ENCODE data around the gene FBXW2.
A peak's percentile ranks its signal among the peaks of the same experiment; 100 is the strongest.

FBXW2 gene

GRCh38 chr9:120742951-120743416 lies 50.2 kb downstream of the FBXW2 start:
- DNase-seq (ENCODE audit: low spot score) = peak; percentile 23

- DNase-seq (ENCODE audit: low spot score) = no peak
Measured at GRCh38 chr9:120741701-120742100, 51.5 kb downstream of the FBXW2 start.

DNA sequence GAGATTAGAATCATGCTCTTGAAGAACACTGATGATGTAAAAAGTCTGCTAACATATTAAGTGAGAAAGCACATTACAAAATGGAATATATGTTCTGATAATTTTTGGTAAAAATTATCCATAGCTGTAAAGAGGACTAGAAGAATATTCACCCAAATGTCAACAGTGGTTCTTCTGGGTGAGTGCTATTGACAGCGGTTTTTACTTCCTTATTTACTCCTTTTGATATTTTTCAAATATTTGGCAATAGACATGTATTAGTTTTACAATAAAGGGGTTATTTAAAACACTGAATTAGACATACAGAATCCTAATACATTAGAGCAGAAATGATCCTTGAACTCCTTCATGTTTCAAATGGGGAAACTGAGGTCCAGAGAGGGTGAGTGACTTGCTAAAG lies 52.0 kb downstream of the FBXW2 start:
- no peak for DNase-seq (ENCODE audit: low spot score)

DNA sequence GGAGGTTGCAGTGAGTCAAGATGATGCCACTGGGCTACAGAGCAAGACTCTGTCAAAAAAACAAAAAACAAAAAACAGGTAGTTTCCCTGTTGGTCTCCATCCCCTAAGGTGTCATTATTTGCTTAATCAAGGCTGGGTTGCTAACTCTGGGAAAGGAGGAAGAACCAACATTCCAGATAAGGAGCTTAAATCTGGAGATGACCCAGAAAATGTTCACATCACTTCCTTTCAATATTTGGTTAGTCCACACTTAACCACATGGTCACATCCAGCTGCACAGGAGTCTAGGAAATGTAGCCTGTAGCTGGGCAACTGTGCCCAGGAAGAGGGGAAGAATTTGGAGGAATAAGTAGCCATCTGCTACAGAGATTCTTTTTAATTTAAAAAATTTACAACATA lies 53.1 kb downstream of the FBXW2 start:
- no peak for DNase-seq (ENCODE audit: low spot score)

- no peak for DNase-seq (ENCODE audit: low spot score)
Measured at GRCh38 chr9:120737416-120738165, 55.6 kb downstream of the FBXW2 start.

DNA sequence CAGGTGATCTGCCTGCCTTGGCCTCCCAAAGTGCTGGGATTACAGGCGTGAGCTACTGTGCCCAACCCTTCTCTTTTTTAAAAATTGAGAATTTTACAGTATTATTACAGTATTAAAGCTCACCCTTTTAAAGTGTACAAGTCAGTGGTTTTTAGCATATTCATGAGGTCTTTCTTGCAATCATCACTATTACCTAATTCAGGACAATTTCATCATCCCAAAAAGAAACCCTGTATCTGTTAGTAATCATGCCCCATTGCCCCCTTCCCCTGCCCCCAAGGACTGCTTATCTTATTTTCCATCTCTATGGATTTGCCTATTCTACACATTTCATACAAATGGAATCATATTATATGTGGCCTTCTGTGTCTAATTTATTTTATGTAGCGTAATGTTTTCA lies 56.3 kb downstream of the FBXW2 start:
- no peak for DNase-seq (ENCODE audit: low spot score)

DNA sequence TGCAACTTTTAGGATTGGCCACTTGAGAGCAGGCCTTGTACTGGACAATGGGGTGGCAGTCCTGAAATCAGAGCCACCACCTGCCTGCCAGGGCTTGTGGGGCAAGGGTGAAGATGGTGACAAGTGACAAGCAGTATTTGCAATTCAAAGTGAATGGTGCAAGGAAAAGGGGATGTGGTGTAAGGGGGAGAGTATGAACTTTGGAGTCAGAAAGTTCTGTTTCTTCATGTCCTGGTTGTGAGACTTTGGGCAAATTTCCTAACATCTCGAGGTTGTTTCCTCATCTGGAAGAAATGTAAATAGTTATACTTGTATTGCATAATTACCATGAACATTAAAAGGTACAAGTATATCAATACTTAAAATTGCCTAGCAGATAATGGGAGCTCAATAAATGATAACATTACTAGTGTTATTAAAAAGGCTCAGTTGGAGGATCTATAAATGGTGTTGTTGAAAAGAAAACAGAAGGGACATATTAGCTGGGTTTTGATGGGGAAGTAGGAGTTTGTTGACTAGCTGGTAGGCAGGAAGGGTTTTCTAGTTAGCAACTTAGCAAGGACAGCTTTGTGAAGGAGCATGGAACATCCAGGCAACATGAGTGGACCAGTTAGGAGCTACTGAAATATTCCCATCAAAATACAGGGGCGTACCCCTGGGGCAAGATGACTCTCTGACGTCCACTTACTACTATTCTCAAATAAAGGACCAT lies 57.6 kb downstream of the FBXW2 start:
- no peak for DNase-seq (ENCODE audit: low spot score)

DNA sequence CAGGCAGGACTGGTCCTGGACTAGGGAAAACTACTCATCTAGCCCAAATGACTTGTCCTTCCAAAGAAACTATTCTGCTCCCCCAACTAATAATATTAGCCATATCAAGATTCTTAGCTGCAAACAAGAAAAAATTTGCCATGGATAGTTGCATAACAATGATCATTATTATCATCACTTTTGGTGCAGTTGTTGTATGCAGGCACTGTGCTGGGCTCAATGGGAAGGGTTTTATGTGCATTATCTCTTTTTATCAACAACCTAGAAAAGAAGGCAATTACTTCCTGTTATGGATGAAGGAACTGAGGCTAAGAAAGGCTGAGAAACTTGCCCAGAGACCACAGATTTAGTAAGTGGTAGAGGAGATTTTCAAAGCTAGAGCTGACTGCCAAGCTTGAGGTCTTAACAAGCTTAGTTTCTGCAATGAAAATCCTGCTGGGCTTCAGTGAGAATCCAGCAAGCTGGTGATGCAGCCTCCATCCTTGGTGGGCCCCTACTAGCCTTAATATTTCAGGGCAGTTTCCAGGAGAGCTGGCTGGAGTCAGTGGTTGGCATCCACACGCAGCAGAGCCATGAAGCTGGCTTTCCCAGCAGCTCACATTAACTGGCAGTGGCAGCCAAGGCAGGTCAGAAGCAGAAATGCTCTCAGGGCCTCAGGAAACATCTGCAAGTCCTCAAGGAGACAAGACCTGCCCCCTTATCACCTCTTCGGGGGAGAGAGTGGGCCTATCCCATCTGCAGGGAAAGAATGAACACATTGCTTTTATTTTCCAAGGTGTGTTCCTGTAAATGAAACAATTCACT lies 58.4 kb downstream of the FBXW2 start:
- DNase-seq (ENCODE audit: low spot score) = no peak

DNA sequence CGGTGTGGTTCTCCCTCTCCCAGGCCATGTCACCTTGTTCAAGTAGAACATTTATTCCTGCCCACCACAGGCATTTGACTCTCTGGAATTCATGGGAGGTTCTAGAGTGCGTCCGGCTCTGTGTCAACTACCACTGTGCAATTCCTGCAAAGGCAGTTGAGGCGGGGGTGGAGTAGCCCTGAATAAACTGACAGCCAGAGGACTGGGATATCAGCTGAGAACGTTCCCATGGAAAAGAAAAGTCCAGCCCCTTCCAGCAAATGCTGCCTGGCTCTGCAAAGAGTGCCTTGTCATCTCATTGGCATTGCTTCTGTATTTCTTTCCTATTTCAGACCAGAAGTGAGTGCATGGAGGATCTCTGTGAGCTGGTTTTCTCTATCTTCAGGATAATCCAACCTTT lies 60.0 kb downstream of the FBXW2 start:
- DNase-seq (ENCODE audit: low spot score) = no peak

DNA sequence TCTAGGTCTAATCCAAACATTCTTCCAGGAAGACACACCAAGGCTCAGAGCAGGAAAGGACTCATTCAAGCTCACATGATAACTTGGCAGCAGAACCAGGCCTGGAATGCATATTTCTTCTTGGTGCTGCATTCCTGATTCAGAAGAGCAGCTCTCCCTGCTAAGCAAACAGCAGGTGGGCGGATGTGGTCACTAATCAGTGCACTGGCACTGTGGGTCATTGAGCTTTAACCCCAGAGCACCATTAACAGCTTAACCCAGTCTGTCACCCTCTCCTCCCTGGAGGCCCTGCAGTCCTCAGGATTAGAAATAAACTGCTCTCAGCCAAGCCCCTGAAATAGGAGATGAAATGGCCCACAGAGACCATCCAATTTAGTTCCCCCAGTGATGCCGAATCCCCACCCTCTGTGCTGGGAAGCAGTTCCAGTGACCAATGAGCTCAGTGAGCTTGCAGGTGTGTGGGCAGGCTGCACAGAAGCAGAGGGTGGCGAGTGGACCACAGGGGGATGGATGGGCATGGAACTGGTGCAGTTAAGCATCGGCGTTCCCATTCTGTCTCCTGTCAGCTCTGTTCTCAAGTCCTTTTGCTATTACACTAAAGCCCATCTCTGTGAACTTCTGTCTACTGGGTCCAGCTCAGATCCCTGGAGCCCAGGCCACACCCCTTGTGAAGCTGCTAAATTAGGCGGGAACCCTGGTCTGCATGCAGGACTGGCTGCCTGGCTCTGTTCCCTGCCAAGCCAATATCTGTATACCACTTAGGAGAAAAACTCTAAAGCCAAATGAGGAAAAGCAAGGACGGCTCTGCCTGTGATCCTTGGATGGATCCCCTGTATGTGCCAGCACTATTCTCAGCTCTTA lies 62.3 kb downstream of the FBXW2 start:
- no peak for DNase-seq (ENCODE audit: low spot score)

DNA sequence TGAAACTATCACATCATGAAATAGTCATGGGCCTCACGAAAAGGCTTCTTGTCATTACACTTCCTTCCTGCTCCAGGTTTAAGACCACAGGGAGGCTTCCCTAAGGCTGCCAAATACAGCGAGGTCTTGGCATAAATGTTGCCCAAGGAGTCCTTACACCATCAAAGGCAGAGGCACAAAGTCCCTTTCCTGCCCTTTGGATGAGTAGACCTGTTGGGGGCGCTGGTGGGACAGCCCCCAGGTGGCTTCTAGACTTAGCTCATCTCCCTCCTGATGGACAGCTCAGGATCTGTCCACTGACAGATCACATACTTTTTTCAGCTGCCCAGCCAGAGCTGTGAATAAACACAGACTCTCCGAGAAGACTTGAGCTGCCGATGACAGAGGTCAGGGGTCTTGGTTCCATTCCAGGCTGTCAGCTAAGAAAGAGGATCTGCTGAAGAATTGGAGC lies 63.4 kb downstream of the FBXW2 start:
- no peak for DNase-seq (ENCODE audit: low spot score)

GRCh38 chr9:120726484-120726883 lies 66.7 kb downstream of the FBXW2 start:
- no peak for DNase-seq (ENCODE audit: low spot score)

DNA sequence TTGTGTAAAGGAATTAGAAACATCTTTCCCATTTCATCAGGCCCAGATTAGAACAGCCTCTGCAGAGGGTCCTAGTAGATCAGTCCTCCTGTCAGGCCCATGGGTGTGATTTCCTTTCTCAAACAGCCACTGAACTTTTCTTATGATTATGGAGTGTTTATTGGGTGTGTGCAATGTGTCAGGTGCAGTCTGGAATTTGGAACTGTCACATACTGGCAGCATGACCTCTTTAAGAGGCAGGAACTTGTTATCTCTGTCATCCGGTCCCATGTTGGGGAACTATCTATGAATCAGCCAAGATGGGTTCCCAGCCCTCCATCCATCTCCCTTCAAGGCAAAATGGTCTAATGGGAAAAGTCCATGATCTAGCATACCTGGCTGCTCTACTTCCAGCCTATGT lies 67.3 kb downstream of the FBXW2 start:
- no peak for DNase-seq (ENCODE audit: low spot score)

GRCh38 chr9:120724757-120725400 lies 68.3 kb downstream of the FBXW2 start:
- DNase-seq (ENCODE audit: low spot score) = no peak

DNA sequence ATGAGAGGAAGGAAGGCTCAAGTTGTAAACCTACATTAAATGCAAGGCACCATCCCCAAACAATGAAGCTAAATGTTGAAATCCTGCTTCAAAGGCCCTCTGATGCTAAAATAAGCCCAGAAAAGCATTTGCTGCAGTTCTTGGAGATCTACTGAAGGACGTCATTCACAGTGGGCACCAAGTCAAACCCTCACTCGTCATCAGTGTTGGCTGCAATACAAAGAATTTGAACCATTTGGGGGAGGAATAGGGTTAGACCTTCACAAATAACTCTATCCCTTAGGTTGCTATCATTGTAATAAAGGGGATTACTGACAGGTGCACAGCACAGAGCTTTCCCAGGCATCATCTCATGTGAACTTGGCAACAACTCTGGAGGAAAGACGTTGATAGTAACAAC lies 69.7 kb downstream of the FBXW2 start:
- DNase-seq (ENCODE audit: low spot score) = no peak

- no peak for DNase-seq (ENCODE audit: low spot score)
Measured at GRCh38 chr9:120720404-120720803, 72.8 kb downstream of the FBXW2 start.

DNA sequence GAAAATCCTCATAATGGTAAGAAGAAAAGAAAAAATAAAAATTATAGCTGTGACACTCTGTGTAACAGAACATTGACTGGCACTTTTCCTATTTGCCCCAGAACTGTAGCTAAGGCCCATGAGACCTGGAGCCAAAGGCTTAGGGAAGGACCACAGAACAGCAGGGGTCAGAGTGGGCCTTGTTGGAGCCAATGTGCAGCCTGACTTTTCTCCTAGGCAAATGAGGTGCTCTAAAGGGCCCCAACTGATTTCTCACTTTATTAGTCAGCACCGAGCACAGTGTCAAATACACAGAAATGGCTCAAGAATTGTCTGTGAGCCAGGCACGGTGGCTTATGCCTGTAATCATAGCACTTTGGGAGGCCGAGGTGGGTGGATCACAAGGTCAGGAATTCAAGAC lies 74.9 kb downstream of the FBXW2 start:
- DNase-seq (ENCODE audit: low spot score) = no peak

DNA sequence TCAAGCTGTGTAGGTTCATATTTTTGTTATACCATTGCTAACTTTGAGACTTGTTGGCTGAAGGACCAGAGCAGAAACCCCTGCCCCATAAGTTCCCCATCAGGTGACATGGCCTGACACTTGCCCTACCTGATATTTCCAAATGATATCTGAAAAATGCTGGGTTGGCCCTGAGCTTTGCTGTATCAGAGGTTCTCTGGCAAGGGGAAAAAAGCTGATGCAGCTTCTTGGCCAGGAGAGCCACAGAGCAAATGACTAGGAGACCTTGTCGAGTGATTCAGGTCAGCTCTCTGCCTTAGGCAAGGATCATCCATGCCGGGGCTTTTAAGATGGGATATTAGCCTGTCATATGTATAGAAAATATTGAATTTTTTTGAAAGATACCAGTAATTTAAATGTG lies 76.0 kb downstream of the FBXW2 start:
- no peak for DNase-seq (ENCODE audit: low spot score)

DNA sequence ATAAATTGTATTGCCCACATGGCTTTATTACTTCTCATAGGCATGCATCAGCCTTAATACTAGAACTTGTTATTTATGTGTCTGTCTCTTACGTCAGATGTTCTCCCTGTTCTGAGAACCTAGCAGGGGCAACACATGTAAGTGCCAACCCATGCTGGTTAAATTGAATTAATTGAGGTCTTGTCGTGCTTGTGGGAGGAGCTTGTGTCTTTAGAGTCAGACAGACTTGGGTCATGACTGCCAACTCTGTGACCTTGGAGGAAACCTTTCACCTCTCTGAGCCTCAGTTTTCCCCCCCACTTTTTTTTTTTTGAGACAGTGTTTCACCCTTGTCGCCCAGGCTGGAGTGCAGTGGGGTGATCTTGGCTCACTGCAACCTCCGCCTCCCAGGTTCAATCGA lies 76.7 kb downstream of the FBXW2 start:
- DNase-seq (ENCODE audit: low spot score) = no peak

DNA sequence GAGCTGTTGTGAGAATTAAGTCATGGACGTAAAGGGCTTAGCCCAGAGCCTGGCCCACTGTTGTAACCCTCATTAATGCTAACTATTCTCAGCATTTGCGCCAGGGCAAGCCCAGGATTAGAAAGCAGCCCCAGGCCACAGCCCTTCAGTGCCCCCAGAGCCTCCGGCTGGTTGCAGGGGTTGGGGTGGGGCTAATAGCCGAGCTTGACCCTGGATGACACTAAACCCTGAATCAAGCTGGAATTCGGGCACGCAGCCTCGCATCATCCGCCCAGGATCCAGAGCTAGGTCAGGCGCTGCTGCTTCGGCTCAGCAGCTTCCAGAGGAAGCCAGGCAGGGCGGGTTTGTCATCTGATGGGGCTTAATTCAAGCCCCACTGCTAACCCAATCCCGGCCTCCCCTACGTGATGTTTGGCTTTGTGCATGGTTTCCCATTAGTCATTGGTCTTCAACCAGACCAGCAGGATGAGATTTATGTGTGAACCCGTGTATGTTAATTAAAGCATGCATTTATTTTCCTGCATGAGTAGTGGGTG lies 77.8 kb downstream of the FBXW2 start:
- no peak for DNase-seq (ENCODE audit: low spot score)

DNA sequence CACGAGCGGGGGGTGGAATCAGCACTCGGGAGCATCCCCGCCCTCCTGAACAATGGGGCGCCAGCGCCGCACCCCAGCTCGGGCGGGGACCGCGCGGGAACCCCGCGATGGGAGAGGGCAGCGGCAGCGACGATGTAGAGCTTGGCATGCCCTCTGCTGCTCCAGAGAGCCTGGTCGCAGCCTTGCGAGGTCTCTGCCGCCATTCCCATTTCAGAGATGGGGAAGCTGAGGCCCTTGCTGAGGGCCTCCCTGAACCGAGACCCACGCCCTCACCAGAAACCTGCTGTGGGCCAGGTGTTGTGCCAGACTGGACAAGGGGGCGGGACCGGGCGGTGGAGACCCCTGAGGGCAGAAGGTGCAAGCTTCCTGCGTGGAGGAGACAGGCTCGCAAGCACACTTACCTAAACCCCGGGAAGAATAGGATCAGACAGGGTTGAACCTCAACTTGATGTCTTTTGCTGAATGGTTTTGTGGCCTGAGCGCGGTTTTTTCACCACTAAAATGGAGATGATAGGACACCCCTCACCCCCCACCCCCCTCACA lies 78.3 kb downstream of the FBXW2 start:
- DNase-seq (ENCODE audit: low spot score) = no peak

All from CD4-positive, alpha-beta T cell treated with Interleukin-15 for 4 hours (primary cell).